GM21528 (cell line): ENCODE measurements around the gene PRRC2B.
"Not testable (repeated sequence)": the region's sequence is repeated elsewhere in the genome, so short reads cannot be mapped to it uniquely, and the experiment has no call there.

Source experiments
- ATAC-seq: cut with Tn5 transposase; IDR thresholded peaks from one replicate; pipeline ENCODE4 v1.9.1; 2021; ENCODE audit warnings: mild to moderate bottlenecking, moderate library complexity; ENCODE audit not compliant: unreplicated experiment, low FRiP score

PRRC2B gene

GRCh38 chr9:131385296-131385695 is 8.6 kb upstream of the PRRC2B start:
- ATAC-seq: no peak

GRCh38 chr9:131386281-131386680 is 7.6 kb upstream of the PRRC2B start:
- ATAC-seq: no peak

- no peak for ATAC-seq
These were observed 6.5 kb upstream of the PRRC2B start for GRCh38 chr9:131387394-131387793.

DNA sequence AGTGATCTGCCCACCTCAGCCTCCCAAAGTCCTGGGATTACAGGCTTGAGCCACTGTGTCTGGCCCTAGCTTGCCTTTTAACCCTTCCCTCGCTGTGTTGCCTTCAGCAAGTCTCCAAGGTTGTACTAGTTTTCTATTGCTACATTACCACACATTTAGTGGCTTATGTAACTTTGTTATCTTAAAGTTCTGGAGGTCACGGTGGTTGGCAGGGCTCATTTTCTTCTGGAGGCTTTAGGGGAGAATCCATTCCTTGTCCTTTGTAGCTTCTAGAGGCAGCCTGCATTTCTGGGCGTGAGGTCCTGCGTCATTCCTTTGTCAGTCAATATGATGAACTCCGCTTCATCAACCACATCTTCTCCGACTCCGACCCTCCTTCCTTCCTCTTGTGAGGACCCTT is 2.9 kb upstream of the PRRC2B start:
- ATAC-seq: no peak

GRCh38 chr9:131391504-131391903 is 2.4 kb upstream of the PRRC2B start:
- no peak for ATAC-seq

DNA sequence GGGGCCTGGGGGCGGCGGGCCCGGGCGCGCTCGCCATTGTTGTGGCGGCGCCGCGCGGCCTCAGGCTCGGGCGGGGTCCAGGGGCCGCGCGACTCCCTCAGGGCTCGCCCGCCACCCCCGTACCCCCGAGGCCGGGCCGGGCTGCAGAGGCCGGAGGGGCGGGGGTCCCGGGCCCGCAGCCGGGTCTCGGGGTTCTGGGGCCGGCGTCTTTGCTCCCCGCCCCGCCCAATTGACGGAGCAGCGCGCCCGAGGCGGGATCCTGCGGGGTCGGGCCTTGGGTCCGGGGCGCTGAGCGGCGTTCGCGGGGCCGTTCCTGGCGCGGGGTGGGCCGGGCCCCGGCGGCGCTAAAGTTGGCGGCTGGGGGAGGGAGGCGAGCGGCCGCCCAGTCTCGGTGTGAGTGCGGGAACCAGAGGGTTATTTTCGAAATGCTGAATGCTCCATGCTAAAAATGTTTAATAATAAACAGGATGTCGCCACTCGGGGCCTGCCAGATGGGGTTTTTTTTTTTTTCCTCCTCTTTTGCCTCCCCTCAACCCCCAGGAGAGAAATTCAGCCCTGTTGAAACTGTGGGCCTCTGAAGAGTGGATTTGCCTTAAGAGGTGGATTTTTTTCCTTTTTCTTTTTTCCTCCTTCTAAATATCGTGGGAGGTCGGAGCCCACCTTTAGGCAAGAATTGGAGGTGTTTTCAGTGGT is 724 bp downstream of the PRRC2B start:
- peak; percentile 33 for ATAC-seq

DNA sequence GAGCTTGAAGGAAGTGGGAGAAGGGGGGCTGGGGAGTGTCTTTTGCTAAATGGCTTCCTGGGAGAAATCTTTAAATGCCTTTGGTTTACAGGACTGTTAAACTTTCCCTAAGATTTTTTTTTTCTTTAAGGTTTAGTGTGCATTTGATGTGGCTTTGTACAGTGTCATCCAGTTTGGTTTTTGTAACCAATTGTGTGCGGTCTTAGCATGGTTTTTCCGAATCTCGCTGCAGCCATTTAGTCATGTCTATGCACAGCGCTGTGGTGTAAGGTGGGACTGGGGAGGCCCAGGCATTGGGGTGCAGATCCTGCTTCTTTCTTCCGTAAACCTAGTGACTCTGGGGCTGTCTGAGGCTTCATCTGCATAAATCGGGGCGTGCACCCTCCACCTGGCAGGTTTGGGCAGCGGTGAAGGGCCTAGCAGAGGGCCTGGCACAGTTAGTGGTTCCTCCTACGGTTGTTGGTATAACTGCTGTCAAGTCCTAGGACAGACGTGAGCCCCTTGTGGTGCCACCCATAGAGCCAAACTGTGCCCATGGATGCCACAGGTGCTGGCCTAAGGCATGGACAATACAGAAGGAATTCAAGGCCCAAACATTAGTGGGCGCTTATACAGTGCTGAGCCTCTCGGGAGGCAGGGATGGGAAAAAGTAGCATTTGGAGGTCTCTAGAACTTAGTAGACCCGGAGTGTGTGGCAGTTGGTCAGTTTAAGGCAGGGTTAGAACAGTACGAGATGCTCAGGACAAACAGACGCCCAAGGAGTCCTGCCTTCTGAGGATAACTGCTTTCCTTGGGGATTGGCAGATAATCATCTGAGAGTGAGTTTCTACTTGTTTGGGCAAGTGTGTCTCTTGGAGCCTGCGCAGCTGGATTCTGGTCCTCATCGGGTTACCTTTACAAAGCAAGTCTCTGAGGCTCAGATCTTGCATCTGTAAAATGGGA is 1.5 kb downstream of the PRRC2B start:
- ATAC-seq: no peak

DNA sequence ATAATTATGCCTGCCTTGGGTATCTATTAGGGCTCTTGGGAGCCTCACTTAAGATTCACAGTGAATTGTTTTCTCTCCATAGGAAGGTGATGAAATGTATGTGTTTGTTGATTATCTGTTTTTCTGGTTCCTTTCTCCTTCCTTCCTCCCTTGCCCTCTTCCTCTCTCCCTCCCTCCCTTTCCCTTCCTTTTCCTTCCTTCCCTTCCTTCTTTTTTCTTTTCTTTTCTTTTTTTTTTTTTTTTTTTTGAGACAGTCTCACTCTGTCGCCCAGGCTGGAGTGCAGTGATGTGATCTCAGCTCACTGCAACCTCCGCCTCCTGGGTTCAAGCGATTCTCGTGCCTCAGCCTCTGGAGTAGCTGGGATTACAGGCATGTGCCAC is 2.2 kb downstream of the PRRC2B start:
- not testable (repeated sequence) for ATAC-seq

DNA sequence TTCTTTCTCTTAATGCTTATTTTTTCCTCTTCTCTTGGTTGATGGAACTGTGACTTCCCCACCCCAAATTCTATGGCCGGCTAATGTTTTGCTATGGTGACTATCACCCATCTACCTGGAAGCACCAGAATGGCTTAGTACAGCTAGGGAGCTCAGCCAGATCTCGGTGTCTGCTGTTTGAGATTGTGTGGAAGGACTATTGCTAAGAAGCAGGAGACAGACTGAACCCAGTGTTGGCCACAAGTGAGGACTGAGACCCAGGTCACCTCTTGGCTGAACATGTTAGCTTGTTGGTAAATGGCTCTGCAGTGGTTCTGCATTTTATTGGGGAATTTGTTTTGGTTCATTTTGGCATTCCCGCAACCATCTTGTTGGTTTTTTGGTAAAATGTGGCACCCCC is 2.7 kb downstream of the PRRC2B start:
- ATAC-seq: no peak

GRCh38 chr9:131397100-131397790 is 3.4 kb downstream of the PRRC2B start:
- ATAC-seq: no peak

DNA sequence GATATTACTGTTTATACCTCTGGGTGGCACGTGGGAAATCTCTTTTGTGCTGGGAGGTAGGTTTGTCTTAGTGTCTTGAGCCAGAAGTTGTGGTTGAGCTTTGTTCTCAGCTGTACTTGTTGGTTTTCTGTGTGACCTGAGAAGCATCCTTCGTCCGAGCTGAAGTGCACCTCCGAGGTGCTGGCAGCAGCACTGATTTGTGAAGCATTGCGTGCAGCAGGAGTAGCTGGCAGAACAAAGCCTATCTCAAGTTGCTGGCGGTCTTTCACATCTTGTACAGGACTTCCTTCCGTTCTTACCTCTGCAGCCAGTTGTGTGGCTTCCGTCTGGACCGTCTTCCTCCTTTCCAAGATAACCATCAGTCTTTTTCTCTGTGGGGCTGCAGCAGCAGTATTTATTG is 4.3 kb downstream of the PRRC2B start:
- no peak for ATAC-seq

DNA sequence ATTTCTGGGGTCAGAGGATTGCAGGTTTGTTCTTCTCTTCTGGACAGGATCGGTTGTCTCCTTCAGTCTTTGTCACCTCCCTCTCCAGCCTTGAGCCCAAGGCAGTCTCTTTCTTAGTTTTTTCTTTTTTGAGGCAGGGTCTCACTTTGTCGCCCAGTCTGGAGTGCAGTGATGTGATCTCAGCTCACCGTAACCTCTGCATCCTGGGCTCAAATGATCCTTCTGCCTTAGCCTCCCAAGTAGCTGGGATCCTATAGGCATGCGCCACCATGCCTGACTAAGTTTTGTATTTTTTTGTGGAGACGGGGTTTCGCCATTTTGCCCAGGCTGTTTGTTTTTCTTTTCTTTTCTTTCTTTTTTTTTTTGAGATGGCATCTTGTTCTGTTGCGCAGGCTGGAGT is 6.1 kb downstream of the PRRC2B start:
- no peak for ATAC-seq

GRCh38 chr9:131400627-131401026 is 6.7 kb downstream of the PRRC2B start:
- ATAC-seq: no peak

GRCh38 chr9:131402073-131402472 is 8.2 kb downstream of the PRRC2B start:
- ATAC-seq: no peak

DNA sequence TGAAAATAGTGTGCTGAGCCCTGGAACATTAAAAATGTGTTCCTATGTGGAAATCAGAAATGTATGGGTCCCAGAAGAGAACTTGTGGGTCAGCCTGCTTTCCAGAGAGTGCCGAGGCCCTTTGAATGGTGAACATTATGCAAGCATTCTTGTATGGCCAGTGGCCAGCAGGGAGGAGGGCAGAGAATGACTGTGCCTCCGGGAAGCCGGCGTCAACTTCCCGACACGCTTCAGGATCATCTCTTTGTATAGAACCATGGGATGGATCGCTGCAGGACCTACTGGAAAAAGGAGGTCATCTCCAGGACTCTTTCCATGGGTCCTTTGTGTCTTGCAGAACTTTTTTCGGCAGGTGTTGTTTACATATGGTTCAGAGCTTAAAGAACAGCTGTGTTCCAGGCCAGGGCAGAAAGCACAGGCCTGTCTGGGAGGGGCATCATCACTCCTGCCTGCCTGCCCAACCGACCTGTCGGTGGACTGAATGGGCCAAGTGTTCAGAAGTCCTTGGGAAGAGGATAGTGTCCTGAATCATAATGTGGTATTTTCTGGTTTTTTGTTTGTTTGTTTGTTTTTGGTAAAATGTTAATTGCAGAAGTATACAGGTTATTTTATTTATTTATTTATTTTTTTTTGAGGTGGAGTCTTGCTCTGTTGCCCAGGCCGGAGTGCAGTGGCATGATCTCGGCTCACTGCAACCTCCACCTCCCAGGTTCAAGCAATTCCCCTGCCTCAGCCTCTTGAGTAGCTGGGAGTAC is 9.0 kb downstream of the PRRC2B start:
- no peak for ATAC-seq

- no peak for ATAC-seq
These were observed 9.5 kb downstream of the PRRC2B start for GRCh38 chr9:131403493-131403773.

DNA sequence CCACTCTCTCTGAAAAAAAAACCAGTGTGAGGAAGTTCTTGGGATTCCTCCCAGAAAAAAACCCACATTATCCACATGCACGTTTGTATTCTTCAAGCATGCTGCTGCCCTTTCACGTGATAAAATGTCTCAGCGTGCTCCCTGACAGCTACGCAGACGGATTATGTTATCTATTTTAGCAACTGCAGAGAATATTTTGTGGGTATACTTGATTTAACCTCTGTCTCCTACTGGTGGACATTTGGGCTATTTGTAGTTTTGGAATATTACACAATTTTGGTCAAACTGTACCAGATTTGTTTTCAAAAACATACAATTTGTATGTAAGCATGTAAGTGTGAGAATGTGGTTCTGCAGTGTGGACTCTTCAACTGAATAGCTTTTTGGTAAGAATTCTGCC is 10.7 kb downstream of the PRRC2B start:
- ATAC-seq: no peak

GRCh38 chr9:131404987-131405386 is 11.1 kb downstream of the PRRC2B start:
- ATAC-seq: no peak

GRCh38 chr9:131405428-131405827 is 11.5 kb downstream of the PRRC2B start:
- ATAC-seq: no peak

GRCh38 chr9:131405858-131406537 is 12.1 kb downstream of the PRRC2B start:
- no peak for ATAC-seq
